Measurements from ENCODE around the gene PRPSAP1. TPM values are rescaled to one million over a fixed set of nuclear protein-coding genes. Genes with fewer than 3 reads are reported as not detected.

PRPSAP1 gene
- total RNA-seq, 4 donors from 2014 or later, result 35.8 to 72.3 (median 62.2) TPM

DNA sequence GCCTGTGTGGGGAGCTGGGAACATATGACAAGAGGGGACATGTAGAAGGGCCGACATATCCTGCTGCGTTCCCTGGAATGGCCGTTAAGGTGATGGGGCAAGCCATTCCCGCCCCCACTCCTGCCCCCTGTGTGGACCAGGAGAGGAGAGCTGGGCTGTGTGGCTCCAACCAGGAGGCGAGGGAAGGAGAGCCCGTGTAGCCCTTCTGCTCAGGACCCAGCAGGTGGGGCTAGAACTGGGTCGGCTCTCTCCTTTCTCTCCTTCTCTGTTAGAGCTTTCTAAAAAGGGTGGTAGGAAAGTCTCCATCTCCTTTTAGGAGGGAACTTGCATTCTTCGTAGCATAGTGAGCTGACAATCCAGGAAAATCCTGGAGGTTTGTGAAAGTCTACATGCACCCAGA is 43.5 kb upstream of the PRPSAP1 start:
- TF ChIP-seq, protein P1, sequence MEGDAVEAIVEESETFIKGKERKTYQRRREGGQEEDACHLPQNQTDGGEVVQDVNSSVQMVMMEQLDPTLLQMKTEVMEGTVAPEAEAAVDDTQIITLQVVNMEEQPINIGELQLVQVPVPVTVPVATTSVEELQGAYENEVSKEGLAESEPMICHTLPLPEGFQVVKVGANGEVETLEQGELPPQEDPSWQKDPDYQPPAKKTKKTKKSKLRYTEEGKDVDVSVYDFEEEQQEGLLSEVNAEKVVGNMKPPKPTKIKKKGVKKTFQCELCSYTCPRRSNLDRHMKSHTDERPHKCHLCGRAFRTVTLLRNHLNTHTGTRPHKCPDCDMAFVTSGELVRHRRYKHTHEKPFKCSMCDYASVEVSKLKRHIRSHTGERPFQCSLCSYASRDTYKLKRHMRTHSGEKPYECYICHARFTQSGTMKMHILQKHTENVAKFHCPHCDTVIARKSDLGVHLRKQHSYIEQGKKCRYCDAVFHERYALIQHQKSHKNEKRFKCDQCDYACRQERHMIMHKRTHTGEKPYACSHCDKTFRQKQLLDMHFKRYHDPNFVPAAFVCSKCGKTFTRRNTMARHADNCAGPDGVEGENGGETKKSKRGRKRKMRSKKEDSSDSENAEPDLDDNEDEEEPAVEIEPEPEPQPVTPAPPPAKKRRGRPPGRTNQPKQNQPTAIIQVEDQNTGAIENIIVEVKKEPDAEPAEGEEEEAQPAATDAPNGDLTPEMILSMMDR (IDR thresholded peaks at IDR 0.05), result no peak
- intact Hi-C loops (cut with DNase I; ENCODE audit: low total_unique reads), result loop anchor here (2.0 kb wide), 1 partner anchor 94 kb away; no protein-coding TSS in a partner anchor
- WGBS, 2 donors, result 89 to 93% methylated on average over 8 of the region's 8 CpGs

DNA sequence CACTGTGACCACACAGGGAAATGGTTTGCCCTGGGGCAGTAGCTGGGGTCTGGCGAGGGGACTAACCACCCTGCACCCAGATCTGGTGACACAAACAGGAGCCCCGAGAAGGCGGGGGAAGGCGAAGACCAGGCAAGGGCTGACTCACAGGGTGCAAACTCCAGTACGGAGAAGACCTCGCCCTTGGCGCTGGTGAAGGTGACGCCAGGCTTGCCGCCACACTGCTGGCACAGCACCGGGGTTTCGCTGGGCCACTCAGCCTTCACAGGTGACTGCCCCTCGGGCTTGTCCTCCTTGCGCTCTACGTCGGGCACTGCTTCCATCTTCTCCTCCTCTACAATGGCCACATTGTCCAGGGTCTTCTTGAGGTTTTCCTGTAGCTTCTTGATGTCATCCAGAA is 42.3 kb upstream of the PRPSAP1 start:
- intact Hi-C loops (cut with DNase I; ENCODE audit: low total_unique reads), result loop anchor here (2.0 kb wide), 1 partner anchor 93 kb away; no protein-coding TSS in a partner anchor
- 80 to 90% methylated on average over 15 of the region's 15 CpGs for WGBS, 2 donors
- TF ChIP-seq, protein P1 (IDR thresholded peaks at IDR 0.05), result no peak
- no peak for TF ChIP-seq POLR2A (IDR thresholded peaks at IDR 0.05)
- DNase-seq (ENCODE audit: low spot score in 2 of 2), result no peak
- H3K4me3 ChIP-seq (ENCODE audit: low read depth, poor library complexity, severe bottlenecking), result no peak overlapping the region

More for the DNA sequence above, 43.5 kb upstream of the PRPSAP1 start:
- no peak overlapping the region for H3K4me3 ChIP-seq (ENCODE audit: low read depth, poor library complexity, severe bottlenecking)
- DNase-seq (ENCODE audit: low spot score in 2 of 2), result no peak

DNA sequence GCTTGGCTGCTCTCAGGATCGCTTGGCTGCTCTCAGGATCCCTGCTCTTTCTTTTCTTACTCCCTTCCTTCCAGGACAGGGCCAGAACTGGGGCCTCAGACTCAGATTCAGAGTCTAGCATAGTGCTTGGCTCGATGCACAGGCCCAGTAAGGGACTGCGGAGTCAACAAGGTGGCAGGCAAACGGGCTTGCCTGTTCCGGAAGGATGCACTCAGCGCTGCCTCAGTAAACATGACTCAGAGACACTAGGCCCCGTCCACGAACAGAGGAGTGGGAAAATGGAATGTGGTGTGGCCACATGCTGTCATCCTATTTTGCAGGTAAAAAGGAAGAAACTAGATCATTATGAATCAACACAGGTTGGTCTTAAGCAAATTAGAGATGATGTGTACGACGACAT is 40.5 kb upstream of the PRPSAP1 start:
- intact Hi-C loops (cut with DNase I; ENCODE audit: low total_unique reads), result no loop called here
- 89 to 93% methylated on average over 10 of the region's 10 CpGs for WGBS, 2 donors
- no peak for TF ChIP-seq POLR2A (IDR thresholded peaks at IDR 0.05)
- TF ChIP-seq, protein P1 (IDR thresholded peaks at IDR 0.05), result no peak
- no peak for DNase-seq (ENCODE audit: low spot score in 2 of 2)
- no peak overlapping the region for H3K4me3 ChIP-seq (ENCODE audit: low read depth, poor library complexity, severe bottlenecking)

DNA sequence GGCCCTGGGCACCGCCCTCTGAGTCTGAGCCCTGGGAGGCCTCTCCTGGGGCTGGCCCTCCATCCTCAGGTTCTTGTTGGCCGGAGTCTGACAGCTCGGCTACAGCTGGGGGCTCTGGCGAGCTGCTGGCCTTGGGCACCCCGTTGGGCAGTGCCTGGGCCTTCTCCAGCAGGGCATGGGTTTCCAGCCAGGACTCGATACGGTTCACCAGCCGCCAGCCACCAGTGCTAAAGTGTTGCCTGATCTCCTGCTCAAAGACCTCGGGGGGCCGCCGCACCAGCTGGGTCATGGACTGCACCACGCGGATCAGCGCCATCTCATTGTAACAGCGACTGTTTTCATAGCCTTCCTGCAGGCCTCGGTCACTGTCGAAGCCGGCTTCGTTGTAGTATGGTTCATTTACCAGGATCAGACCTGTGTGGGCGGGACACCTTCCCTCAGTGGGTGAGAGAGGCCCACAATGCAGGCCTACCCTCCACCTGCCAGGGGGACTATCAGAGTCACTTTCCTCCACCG is 37.5 kb upstream of the PRPSAP1 start:
- TF ChIP-seq POLR2A (IDR thresholded peaks at IDR 0.05), result no peak
- TF ChIP-seq, protein P1 (IDR thresholded peaks at IDR 0.05), result no peak
- H3K4me3 ChIP-seq (ENCODE audit: low read depth, poor library complexity, severe bottlenecking), result no peak overlapping the region
- intact Hi-C loops (cut with DNase I; ENCODE audit: low total_unique reads), result no loop called here
- no peak for DNase-seq (ENCODE audit: low spot score in 2 of 2)
- WGBS, 2 donors, result 90 to 97% methylated on average over 17 of the region's 21 CpGs

GRCh38 chr17:76390003-76390421 is 36.3 kb upstream of the PRPSAP1 start:
- TF ChIP-seq POLR2A (IDR thresholded peaks at IDR 0.05), result no peak
- TF ChIP-seq, protein P1 (IDR thresholded peaks at IDR 0.05), result no peak
- DNase-seq (ENCODE audit: low spot score in 2 of 2), result no peak
- no peak overlapping the region for H3K4me3 ChIP-seq (ENCODE audit: low read depth, poor library complexity, severe bottlenecking)
- intact Hi-C loops (cut with DNase I; ENCODE audit: low total_unique reads), result no loop called here
- whole genome bisulfite sequencing, 2 donors, result 75 to 79% methylated on average over 10 to 11 of the region's 11 CpGs
